HCT116 (cell line): ENCODE data around the gene NFATC1. TPM values are rescaled to one million over a fixed set of nuclear protein-coding genes. Genes with fewer than 3 reads are reported as not detected.

ENCODE experiments used
- ATAC-seq: fragments of 200-7000 bp; cut with Tn5 transposase; 2 replicates; pipeline ENCODE4 v1.9.1; 2020; ENCODE audit warnings: mild to moderate bottlenecking, moderate library complexity
- BruUV-seq: library from RNA; stranded (reverse); fragments of 400-500 nt; replicated peaks from 2 replicates; lab custom pipeline; 2021; lab: Mats Ljungman, UMichigan
- CTCF ChIA-PET: fragments of 300-600 bp; sonication (Branson Sonifier 250); formaldehyde crosslinking; loops from one replicate; lab custom pipeline; 2021; ENCODE audit warnings: antibody characterized with exemption; lab: Charles Lee
- POLR2A ChIA-PET: fragments of 300-600, 350-600 bp; sonication (Branson Sonifier 250); formaldehyde crosslinking; loops from one replicate; lab custom pipeline; 2021; ENCODE audit warnings: antibody characterized with exemption; lab: Charles Lee
- RAD21 ChIA-PET, 2 experiments: fragments of 300-600 bp; sonication (Branson Sonifier 250); formaldehyde crosslinking; loops; one replicate each; lab custom pipeline; 2023; ENCODE audit warnings: low total read pairs in 2 of 2; ENCODE audit not compliant: uncharacterized antibody in 2 of 2, unreplicated experiment in 2 of 2, low non-redundant PET in 1 of 2; lab: Charles Lee
- DNase-seq: peaks from one replicate; pipeline ENCODE4 v3.0.0-alpha.2; 2010; ENCODE audit warnings: low read depth, low spot score
- H2AFZ ChIP-seq: fragments of 200-600 bp; shearing (Covaris generic), sonication (generic); 2 replicates; pipeline ENCODE4 v1.6.1; 2017; ENCODE audit warnings: low read depth, mixed run types, mixed read lengths, antibody characterized with exemption, low read length; ENCODE audit not compliant: poor library complexity, severe bottlenecking
- H3K27ac ChIP-seq: 2 replicates; pipeline ENCODE4 v1.5.1; 2012; ENCODE audit warnings: low read depth, low read length
- H3K27me3 ChIP-seq: fragments of 200-600 bp; sonication (generic); 2 replicates; pipeline ENCODE4 v1.6.1; 2016; ENCODE audit warnings: mixed run types, low read length, mixed read lengths; ENCODE audit not compliant: insufficient read depth
- H3K36me3 ChIP-seq, 2 experiments: fragments of 200-500 bp in 1 of 2; fragments of 200-600 bp in 1 of 2; sonication (Bioruptor generic) in 1 of 2; sonication (generic) in 1 of 2; 2 replicates each; pipeline versions ENCODE4 v1.5.1 to v1.6.1; 2014 to 2016; ENCODE audit warnings: low read length in 2 of 2, inconsistent platforms in 1 of 2, mixed read lengths in 1 of 2, mixed run types in 1 of 2; ENCODE audit not compliant: insufficient read depth in 2 of 2, control insufficient read depth in 1 of 2
- H3K4me1 ChIP-seq, 2 experiments: fragments of 200-600 bp in 1 of 2; sonication (generic) in 1 of 2; 2 replicates each; pipeline versions ENCODE4 v1.5.1 to v1.6.1; 2012 to 2017; ENCODE audit warnings: low read length in 2 of 2, inconsistent platforms in 1 of 2, mild to moderate bottlenecking in 1 of 2, mixed read lengths in 1 of 2, mixed run types in 1 of 2, moderate library complexity in 1 of 2; ENCODE audit not compliant: insufficient read depth in 2 of 2, control insufficient read depth in 1 of 2
- H3K4me2 ChIP-seq: fragments of 200-600 bp; sonication (generic); 2 replicates; pipeline ENCODE4 v1.6.1; 2017; ENCODE audit warnings: mixed run types, low read length, mixed read lengths
- H3K4me3 ChIP-seq, 2 experiments: fragments of 200-600 bp in 1 of 2; sonication (generic) in 1 of 2; replicated peaks in 1 of 2; 2 replicates each; pipeline ENCODE4 v1.5.1; 2011 to 2016; ENCODE audit warnings: low read length in 2 of 2, control low read depth in 1 of 2, low read depth in 1 of 2, mild to moderate bottlenecking in 1 of 2, mixed read lengths in 1 of 2, mixed run types in 1 of 2
- H3K79me2 ChIP-seq: fragments of 200-600 bp; sonication (generic); 2 replicates; pipeline ENCODE4 v1.6.1; 2017; ENCODE audit warnings: mild to moderate bottlenecking, mixed run types, low read length, moderate library complexity, mixed read lengths; ENCODE audit not compliant: insufficient read depth
- H3K9ac ChIP-seq: fragments of 200-600 bp; sonication (generic); 2 replicates; pipeline ENCODE4 v1.6.1; 2016; ENCODE audit warnings: low read length, mixed read lengths
- H3K9me2 ChIP-seq: fragments of 200-600 bp; sonication (generic), shearing (Covaris generic); 2 replicates; pipeline ENCODE4 v1.6.1; 2017; ENCODE audit warnings: mixed run types, mild to moderate bottlenecking, moderate library complexity; ENCODE audit not compliant: insufficient read depth
- H3K9me3 ChIP-seq, 2 experiments: fragments of 200-500 bp in 1 of 2; fragments of 200-600 bp in 1 of 2; sonication (Bioruptor generic) in 1 of 2; sonication (generic) in 1 of 2; 2 replicates each; pipeline ENCODE4 v1.6.1; 2014 to 2017; ENCODE audit warnings: low read length in 2 of 2, mixed read lengths in 2 of 2, inconsistent platforms in 1 of 2, low read depth in 1 of 2, mild to moderate bottlenecking in 1 of 2, mixed run types in 1 of 2, moderate library complexity in 1 of 2; ENCODE audit not compliant: control insufficient read depth in 1 of 2, insufficient read depth in 1 of 2
- H4K20me1 ChIP-seq: fragments of 200-600 bp; sonication (generic), shearing (Covaris generic); 2 replicates; pipeline ENCODE4 v1.6.1; 2017; ENCODE audit warnings: mixed run types, mild to moderate bottlenecking, moderate library complexity; ENCODE audit not compliant: insufficient read depth
- ELF1 ChIP-seq: IDR thresholded peaks from 2 replicates; pipeline ENCODE4 v1.6.1; 2012; ENCODE audit warnings: low read depth, borderline replicate concordance
- EZH2 ChIP-seq: fragments of 200-600 bp; sonication (generic); IDR thresholded peaks from 2 replicates; pipeline ENCODE4 v1.6.1; 2017; ENCODE audit warnings: antibody characterized with exemption, mixed run types
- RAD21 ChIP-seq: IDR thresholded peaks from 2 replicates; pipeline ENCODE4 v1.6.1; 2012; ENCODE audit warnings: low read depth, mild to moderate bottlenecking
- REST ChIP-seq: IDR thresholded peaks from 2 replicates; pipeline ENCODE4 v1.6.1; 2012; ENCODE audit warnings: low read depth
- intact Hi-C: fragments of 100-400 bp; cut with micrococcal nuclease; formaldehyde crosslinking; loops from 2 replicates; pipeline ENCODE4 v1.10.0; 2022
- total RNA-seq: library from RNA; stranded (reverse); gene quantifications from one replicate; pipeline ENCODE4 v1.2.1, GENCODE V29; 2021; ENCODE audit not compliant: unreplicated experiment
- TF ChIP-seq, protein P1 (sequence below), 3 experiments: fragments of 200-600 bp in 1 of 3; sonication (generic) in 1 of 3; IDR thresholded peaks in 2 of 3; conservative IDR thresholded peaks in 1 of 3; 2 replicates each; pipeline ENCODE4 v1.5.1; 2012 to 2017; ENCODE audit warnings: low read depth in 2 of 3, low read length in 2 of 3, antibody characterized with exemption in 1 of 3, borderline replicate concordance in 1 of 3, control low read depth in 1 of 3, mild to moderate bottlenecking in 1 of 3, mixed read lengths in 1 of 3, mixed run types in 1 of 3, moderate library complexity in 1 of 3; ENCODE audit not compliant: insufficient read depth in 1 of 3
- TF ChIP-seq, protein P2 (sequence below): IDR thresholded peaks from 2 replicates; pipeline ENCODE4 v1.6.1; 2012

NFATC1 gene
- total RNA-seq, 1 experiment from 2014 or later = 20.8 TPM

- TF ChIP-seq, protein P1, sequence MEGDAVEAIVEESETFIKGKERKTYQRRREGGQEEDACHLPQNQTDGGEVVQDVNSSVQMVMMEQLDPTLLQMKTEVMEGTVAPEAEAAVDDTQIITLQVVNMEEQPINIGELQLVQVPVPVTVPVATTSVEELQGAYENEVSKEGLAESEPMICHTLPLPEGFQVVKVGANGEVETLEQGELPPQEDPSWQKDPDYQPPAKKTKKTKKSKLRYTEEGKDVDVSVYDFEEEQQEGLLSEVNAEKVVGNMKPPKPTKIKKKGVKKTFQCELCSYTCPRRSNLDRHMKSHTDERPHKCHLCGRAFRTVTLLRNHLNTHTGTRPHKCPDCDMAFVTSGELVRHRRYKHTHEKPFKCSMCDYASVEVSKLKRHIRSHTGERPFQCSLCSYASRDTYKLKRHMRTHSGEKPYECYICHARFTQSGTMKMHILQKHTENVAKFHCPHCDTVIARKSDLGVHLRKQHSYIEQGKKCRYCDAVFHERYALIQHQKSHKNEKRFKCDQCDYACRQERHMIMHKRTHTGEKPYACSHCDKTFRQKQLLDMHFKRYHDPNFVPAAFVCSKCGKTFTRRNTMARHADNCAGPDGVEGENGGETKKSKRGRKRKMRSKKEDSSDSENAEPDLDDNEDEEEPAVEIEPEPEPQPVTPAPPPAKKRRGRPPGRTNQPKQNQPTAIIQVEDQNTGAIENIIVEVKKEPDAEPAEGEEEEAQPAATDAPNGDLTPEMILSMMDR (IDR thresholded peaks at IDR 0.05 in 2 of 3, conservative IDR thresholded peaks at IDR 0.05 in 1 of 3; ENCODE audit: borderline replicate concordance in 1 of 3, insufficient read depth in 1 of 3, low read depth in 2 of 3, low read length in 2 of 3) = no peak
- TF ChIP-seq, protein P2, sequence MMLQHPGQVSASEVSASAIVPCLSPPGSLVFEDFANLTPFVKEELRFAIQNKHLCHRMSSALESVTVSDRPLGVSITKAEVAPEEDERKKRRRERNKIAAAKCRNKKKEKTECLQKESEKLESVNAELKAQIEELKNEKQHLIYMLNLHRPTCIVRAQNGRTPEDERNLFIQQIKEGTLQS = no peak
Observed at GRCh38 chr18:79377187-79377891, 18.4 kb upstream of the NFATC1 start (continued).

DNA sequence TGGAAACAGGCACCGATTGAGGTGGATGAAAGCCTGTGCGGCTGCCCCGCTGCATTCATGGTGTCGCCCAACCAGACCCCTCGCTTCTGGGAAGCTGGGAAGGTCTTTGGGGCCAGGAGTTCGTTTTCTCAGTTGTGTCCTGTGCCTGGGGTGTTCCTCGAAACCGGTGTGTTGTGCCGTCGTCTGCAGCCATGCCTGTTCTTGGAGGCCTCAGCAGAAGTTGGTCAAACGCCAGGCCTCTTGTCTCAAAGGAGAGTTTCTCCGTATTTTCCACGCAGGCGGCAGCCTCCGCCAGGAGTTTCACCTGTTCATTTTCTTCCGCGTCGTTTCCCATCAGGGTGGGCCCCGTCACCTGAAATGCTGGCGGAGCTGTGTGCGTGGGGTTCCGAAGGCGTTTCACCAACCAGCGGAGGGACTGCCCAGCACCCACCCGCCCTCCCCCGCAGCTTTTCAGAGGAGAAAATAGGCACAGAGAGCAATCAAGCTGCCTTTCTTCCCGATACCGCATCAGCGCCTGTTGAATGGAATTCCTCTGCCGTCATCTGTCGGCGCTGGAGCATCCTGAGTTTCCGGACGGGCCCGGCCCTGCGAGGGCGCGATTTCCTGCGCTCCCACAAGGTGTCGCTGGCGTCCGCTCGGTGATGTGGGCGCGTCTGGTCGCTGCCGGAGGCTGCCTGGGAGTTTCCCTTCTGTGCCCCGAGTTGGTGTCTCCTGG, 17.0 kb upstream of the NFATC1 start:
- no TSS peak for BruUV-seq

More for the DNA sequence above, 17.0 kb upstream of the NFATC1 start:
- DNase-seq (no peak), ATAC-seq (peak; percentile 85)
- Histone ChIP-seq H3K9ac (no peak overlapping the region), H3K79me2 (no peaks in the 10 kb centered on the region), H3K9me3 (no peaks in the 10 kb centered on the region), H3K36me3 (no peaks in the 10 kb centered on the region; a peak in 1 of 4 replicates), H3K27ac (no peak overlapping the region), H3K4me1 (peaks cover 0 to 5% of the 10 kb centered on the region in 2 experiments; a peak in 1 of 4 replicates), H3K4me2 (peak overlapping the region; percentile 50), H3K27me3 (no peaks in the 10 kb centered on the region)
- CTCF ChIA-PET = interaction anchor here (0.7 to 1.4 kb wide), 3 partner anchors 15 to 777 kb away, joined by 3 to 4 read pairs (median 3); no protein-coding TSS in a partner anchor
- POLR2A ChIA-PET = no interaction called here
- intact Hi-C loops = loop anchor here (1.0 to 5.0 kb wide), 2 partner anchors 266 to 589 kb away; no protein-coding TSS in a partner anchor
- TF ChIP-seq RAD21 (peak; percentile 80), REST (no peak), ELF1 (no peak), EZH2 (no peak)
- TF ChIP-seq, protein P1 (IDR thresholded peaks at IDR 0.05 in 2 of 3, conservative IDR thresholded peaks at IDR 0.05 in 1 of 3; ENCODE audit: borderline replicate concordance in 1 of 3, insufficient read depth in 1 of 3, low read depth in 2 of 3, low read length in 2 of 3) = peak; percentile 73 to 92 (median 92); a peak in 5 of 6 replicates
- TF ChIP-seq, all 23 proteins: peak for 2
- no peak overlapping the region for H3K4me3 ChIP-seq
- H4K20me1 ChIP-seq = no peaks in the 10 kb centered on the region
- no peaks in the 10 kb centered on the region for H3K9me2 ChIP-seq
- RAD21 ChIA-PET = no interaction called here
- H2AFZ ChIP-seq = no peak overlapping the region
